Measurements from ENCODE around the gene KCNJ9.

DNA sequence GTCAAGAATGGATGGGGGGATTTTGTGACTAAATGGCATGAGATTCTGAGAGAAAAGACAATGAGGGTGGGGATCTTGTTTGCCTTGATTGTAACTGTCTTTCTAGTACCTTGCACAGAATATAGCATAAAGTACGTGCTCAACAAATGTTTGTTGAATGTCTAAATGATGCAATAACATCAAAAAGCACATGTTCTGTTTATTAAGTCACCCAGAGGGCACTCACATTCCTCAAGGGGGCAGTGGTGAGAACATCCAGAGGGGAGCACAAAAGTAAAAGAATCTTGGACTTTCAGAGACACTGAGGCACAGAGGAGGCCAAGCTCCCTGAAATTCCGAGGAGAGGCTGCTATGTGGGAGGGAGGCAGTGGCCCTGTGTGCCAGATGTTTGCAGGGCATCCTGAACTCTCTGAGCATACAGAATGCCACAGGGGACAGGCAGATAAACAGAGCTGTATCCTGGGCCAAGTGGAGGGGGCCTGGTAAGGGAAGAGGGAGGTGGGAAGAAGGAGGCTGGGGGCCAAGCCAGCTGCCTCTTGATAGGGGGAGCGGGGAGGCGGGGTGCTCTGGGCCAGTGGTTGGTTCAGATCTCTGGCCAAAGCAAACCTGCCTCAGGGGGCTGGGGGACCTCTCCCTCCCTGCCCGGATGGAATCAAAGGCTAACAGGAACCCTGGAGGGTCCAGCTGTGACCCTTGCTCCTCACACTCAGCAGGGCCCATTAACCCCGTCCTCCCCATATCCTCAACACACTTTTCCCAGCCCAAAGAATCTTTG is 27.7 kb downstream of the KCNJ9 start:
- no peak for TF ChIP-seq GATA3 (IDR thresholded peaks at IDR 0.05; ENCODE audit: low read depth, low read length)
- no peak for TF ChIP-seq GATA2 (IDR thresholded peaks at IDR 0.05; ENCODE audit: low read depth, low read length)

Measured in SH-SY5Y (cell line).